SK-N-SH (cell line): ENCODE measurements around the gene FXYD2. TPM values are rescaled to one million over a fixed set of nuclear protein-coding genes. Genes with fewer than 3 reads are reported as not detected.

Source experiments
- CTCF ChIA-PET: fragments of 300-600, 350-600 bp; formaldehyde crosslinking; extraction: SDS; loops from one replicate; lab custom pipeline; 2021; lab: Yijun Ruan, JAX
- POLR2A ChIA-PET: fragments of 350-600 bp; sonication (Branson Sonifier 250); formaldehyde crosslinking; extraction: SDS; loops from one replicate; lab custom pipeline; 2020; ENCODE audit warnings: antibody characterized with exemption, inconsistent platforms; lab: Yijun Ruan, JAX
- DNase-seq: peaks from one replicate; pipeline ENCODE4 v3.0.0; 2012
- H2AFZ ChIP-seq: fragments of 200-600 bp; sonication (generic); 2 replicates; pipeline ENCODE4 v1.8.1; 2016; ENCODE audit warnings: antibody characterized with exemption, mild to moderate bottlenecking, low read depth
- H3F3A ChIP-seq: fragments of 200-600 bp; sonication (generic); replicated peaks from 2 replicates; pipeline ENCODE3; 2016; ENCODE audit warnings: antibody characterized with exemption, mild to moderate bottlenecking; ENCODE audit not compliant: insufficient read depth
- H3K27ac ChIP-seq, 2 experiments: fragments of 200-500 bp in 1 of 2; fragments of 200-600 bp in 1 of 2; sonication (Bioruptor generic) in 1 of 2; sonication (generic), shearing (Covaris generic) in 1 of 2; 2 replicates each; pipeline versions ENCODE4 v1.5.1 to v1.6.1; 2014 to 2016; ENCODE audit warnings: low read depth in 2 of 2, inconsistent platforms in 1 of 2, low read length in 1 of 2, mild to moderate bottlenecking in 1 of 2, mixed read lengths in 1 of 2
- H3K27me3 ChIP-seq: fragments of 200-600 bp; sonication (generic), shearing (Covaris generic); 2 replicates; pipeline ENCODE4 v1.6.1; 2016; ENCODE audit warnings: mixed run types; ENCODE audit not compliant: insufficient read depth
- H3K36me3 ChIP-seq, 2 experiments: fragments of 200-500 bp in 1 of 2; fragments of 200-600 bp in 1 of 2; sonication (Bioruptor generic) in 1 of 2; sonication (generic) in 1 of 2; replicated peaks in 1 of 2; 2 replicates each; pipeline versions ENCODE3 to v1.5.1; 2014 to 2016; ENCODE audit warnings: low read length in 1 of 2, mild to moderate bottlenecking in 1 of 2; ENCODE audit not compliant: insufficient read depth in 2 of 2, control insufficient read depth in 1 of 2
- H3K4me1 ChIP-seq, 2 experiments: fragments of 200-500 bp in 1 of 2; fragments of 200-600 bp in 1 of 2; sonication (Bioruptor generic) in 1 of 2; sonication (generic), shearing (Covaris generic) in 1 of 2; 2 replicates each; pipeline versions ENCODE4 v1.5.1 to v1.6.1; 2014 to 2016; ENCODE audit warnings: low read depth in 1 of 2, low read length in 1 of 2, mixed run types in 1 of 2; ENCODE audit not compliant: insufficient read depth in 2 of 2, control insufficient read depth in 1 of 2
- H3K4me2 ChIP-seq: fragments of 200-600 bp; sonication (generic), shearing (Covaris generic); 2 replicates; pipeline ENCODE4 v1.6.1; 2017; ENCODE audit warnings: mixed run types
- H3K4me3 ChIP-seq, 2 experiments: fragments of 200-500 bp in 1 of 2; fragments of 200-600 bp in 1 of 2; sonication (Bioruptor generic) in 1 of 2; sonication (generic), shearing (Covaris generic) in 1 of 2; 2 replicates each; pipeline versions ENCODE4 v1.5.1 to v1.8.1; 2014 to 2016; ENCODE audit warnings: low read depth in 2 of 2, inconsistent platforms in 1 of 2, low read length in 1 of 2, mild to moderate bottlenecking in 1 of 2, mixed read lengths in 1 of 2, moderate library complexity in 1 of 2
- H3K79me2 ChIP-seq: fragments of 200-600 bp; sonication (generic); 2 replicates; pipeline ENCODE4 v1.8.1; 2017; ENCODE audit warnings: mild to moderate bottlenecking; ENCODE audit not compliant: insufficient read depth
- H3K9ac ChIP-seq: fragments of 200-600 bp; sonication (generic); 2 replicates; pipeline ENCODE4 v1.6.1; 2017; ENCODE audit warnings: mixed run types
- H3K9me2 ChIP-seq: fragments of 200-600 bp; sonication (generic); 2 replicates; pipeline ENCODE4 v1.6.1; 2017; ENCODE audit warnings: mixed run types
- H3K9me3 ChIP-seq: fragments of 200-600 bp; sonication (generic); 2 replicates; pipeline ENCODE4 v1.6.1; 2017; ENCODE audit warnings: mixed run types, mild to moderate bottlenecking, moderate library complexity
- H4K20me1 ChIP-seq: fragments of 200-600 bp; sonication (generic); 2 replicates; pipeline ENCODE4 v1.6.1; 2017; ENCODE audit warnings: mild to moderate bottlenecking, mixed run types; ENCODE audit not compliant: insufficient read depth
- CHD2 ChIP-seq: fragments of 150-350 bp; IDR thresholded peaks from 2 replicates; pipeline ENCODE4 v1.6.1; 2018; ENCODE audit warnings: low read length; ENCODE audit not compliant: partially characterized antibody
- EP300 ChIP-seq, 2 experiments: IDR thresholded peaks; 2 replicates each; pipeline versions ENCODE4 v1.4.0 to v1.6.1; 2012; ENCODE audit warnings: borderline replicate concordance in 1 of 2, low read depth in 1 of 2, low read length in 1 of 2
- EZH2phosphoT487 ChIP-seq: fragments of 200-600 bp; sonication (generic); IDR thresholded peaks from 2 replicates; pipeline ENCODE4 v1.6.1; 2017; ENCODE audit warnings: low read depth, mixed run types, mild to moderate bottlenecking, antibody characterized with exemption, moderate library complexity, borderline replicate concordance
- FOSL2 ChIP-seq: IDR thresholded peaks from 2 replicates; pipeline ENCODE4 v1.4.0; 2012; ENCODE audit warnings: low read depth, mild to moderate bottlenecking, moderate library complexity, borderline replicate concordance
- GABPA ChIP-seq: IDR thresholded peaks from 2 replicates; pipeline ENCODE4 v1.4.0; 2012; ENCODE audit warnings: low read depth, mild to moderate bottlenecking
- NFIC ChIP-seq: IDR thresholded peaks from 2 replicates; pipeline ENCODE4 v1.4.0; 2012; ENCODE audit warnings: borderline replicate concordance
- POLR2AphosphoS5 ChIP-seq: IDR thresholded peaks from 2 replicates; pipeline ENCODE4 v1.6.1; 2012; ENCODE audit warnings: low read depth, low read length
- RCOR1 ChIP-seq: fragments of 150-350 bp; IDR thresholded peaks from 2 replicates; pipeline ENCODE4 v1.6.1; 2017; ENCODE audit warnings: antibody characterized with exemption, low read length
- RFX5 ChIP-seq: IDR thresholded peaks from 2 replicates; pipeline ENCODE4 v1.6.1; 2012; ENCODE audit warnings: mild to moderate bottlenecking, improper control_type of control experiment, low read length
- RXRA ChIP-seq: IDR thresholded peaks from 2 replicates; pipeline ENCODE4 v1.4.0; 2012; ENCODE audit warnings: low read depth, mild to moderate bottlenecking, borderline replicate concordance
- SIN3A ChIP-seq: IDR thresholded peaks from 2 replicates; pipeline ENCODE4 v1.6.1; 2012; ENCODE audit warnings: low read depth, mild to moderate bottlenecking, low read length, moderate library complexity, borderline replicate concordance
- YY1 ChIP-seq: IDR thresholded peaks from 2 replicates; pipeline ENCODE4 v1.4.0; 2012; ENCODE audit warnings: low read depth, mild to moderate bottlenecking
- WGBS: methylation state at CpG from one replicate; pipeline ENCODE4 v1.1.6; 2017; ENCODE audit warnings: low lambda C conversion rate; 5-methylcytosine and 5-hydroxymethylcytosine counted together
- polyA plus RNA-seq, 3 experiments: library from polyadenylated mRNA; depleted of rRNA; stranded (reverse); fragments of >200 nt; gene quantifications; 2 replicates each; pipeline ENCODE4 v1.2.3, GENCODE V29; 2012
- TF ChIP-seq, protein P1 (sequence below): IDR thresholded peaks from 2 replicates; pipeline ENCODE4 v1.4.0; 2012; ENCODE audit warnings: low read depth, borderline replicate concordance
- TF ChIP-seq, protein P2 (sequence below): fragments of 150-350 bp; IDR thresholded peaks from 2 replicates; pipeline ENCODE4 v1.6.1; 2017; ENCODE audit warnings: antibody characterized with exemption, low read length, low read depth, borderline replicate concordance
- TF ChIP-seq, protein P3 (sequence below): fragments of 200-600 bp; sonication (generic); IDR thresholded peaks from 2 replicates; pipeline ENCODE4 v1.6.1; 2017; ENCODE audit warnings: antibody characterized with exemption, mild to moderate bottlenecking, moderate library complexity
- TF ChIP-seq, protein P4 (sequence below): IDR thresholded peaks from 2 replicates; pipeline ENCODE4; 2012
- TF ChIP-seq, protein P5 (sequence below): IDR thresholded peaks from 2 replicates; pipeline ENCODE4 v1.6.1; 2012; ENCODE audit warnings: mild to moderate bottlenecking, low read depth, low read length, moderate library complexity
- TF ChIP-seq, protein P6 (sequence below): fragments of 150-350 bp; IDR thresholded peaks from 2 replicates; pipeline ENCODE4 v1.6.1; 2016; ENCODE audit warnings: mild to moderate bottlenecking, low read depth, low read length

The FXYD2 gene
- polyA plus RNA-seq, 1 of the 3 experiments (the other 2 are of a cell fraction) = not detected

DNA sequence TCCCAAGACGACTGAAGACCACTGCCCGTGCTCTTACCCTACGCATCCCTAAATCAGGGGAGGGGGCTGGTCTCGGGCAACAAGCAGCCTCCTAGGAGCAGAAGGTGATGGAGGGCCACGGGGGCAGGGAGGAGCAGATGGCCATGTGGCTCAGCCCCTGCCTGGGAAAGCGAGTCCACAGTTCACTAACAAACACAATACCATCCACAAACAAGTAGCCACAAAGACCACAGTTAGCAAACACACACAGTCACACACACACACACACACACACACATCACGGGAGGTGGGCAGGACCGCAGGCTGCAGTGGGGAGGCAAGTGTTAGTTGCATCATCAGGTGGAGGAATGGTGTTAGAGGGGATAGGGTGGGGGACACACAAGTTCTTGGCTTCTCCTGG is 13.2 kb upstream of the FXYD2 start:
- Histone ChIP-seq H3K79me2 (no peaks in the 10 kb centered on the region), H3K4me3 (no peak overlapping the region), H3K27ac (no peak overlapping the region)

More for the DNA sequence above, 13.2 kb upstream of the FXYD2 start:
- DNase-seq = no peak
- TF ChIP-seq, protein P1, sequence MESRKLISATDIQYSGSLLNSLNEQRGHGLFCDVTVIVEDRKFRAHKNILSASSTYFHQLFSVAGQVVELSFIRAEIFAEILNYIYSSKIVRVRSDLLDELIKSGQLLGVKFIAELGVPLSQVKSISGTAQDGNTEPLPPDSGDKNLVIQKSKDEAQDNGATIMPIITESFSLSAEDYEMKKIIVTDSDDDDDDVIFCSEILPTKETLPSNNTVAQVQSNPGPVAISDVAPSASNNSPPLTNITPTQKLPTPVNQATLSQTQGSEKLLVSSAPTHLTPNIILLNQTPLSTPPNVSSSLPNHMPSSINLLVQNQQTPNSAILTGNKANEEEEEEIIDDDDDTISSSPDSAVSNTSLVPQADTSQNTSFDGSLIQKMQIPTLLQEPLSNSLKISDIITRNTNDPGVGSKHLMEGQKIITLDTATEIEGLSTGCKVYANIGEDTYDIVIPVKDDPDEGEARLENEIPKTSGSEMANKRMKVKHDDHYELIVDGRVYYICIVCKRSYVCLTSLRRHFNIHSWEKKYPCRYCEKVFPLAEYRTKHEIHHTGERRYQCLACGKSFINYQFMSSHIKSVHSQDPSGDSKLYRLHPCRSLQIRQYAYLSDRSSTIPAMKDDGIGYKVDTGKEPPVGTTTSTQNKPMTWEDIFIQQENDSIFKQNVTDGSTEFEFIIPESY = no peak
- TF ChIP-seq SIN3A = no peak
- TF ChIP-seq, protein P2, sequence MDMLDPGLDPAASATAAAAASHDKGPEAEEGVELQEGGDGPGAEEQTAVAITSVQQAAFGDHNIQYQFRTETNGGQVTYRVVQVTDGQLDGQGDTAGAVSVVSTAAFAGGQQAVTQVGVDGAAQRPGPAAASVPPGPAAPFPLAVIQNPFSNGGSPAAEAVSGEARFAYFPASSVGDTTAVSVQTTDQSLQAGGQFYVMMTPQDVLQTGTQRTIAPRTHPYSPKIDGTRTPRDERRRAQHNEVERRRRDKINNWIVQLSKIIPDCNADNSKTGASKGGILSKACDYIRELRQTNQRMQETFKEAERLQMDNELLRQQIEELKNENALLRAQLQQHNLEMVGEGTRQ = no peak
- TF ChIP-seq GABPA = no peak
- TF ChIP-seq, protein P3, sequence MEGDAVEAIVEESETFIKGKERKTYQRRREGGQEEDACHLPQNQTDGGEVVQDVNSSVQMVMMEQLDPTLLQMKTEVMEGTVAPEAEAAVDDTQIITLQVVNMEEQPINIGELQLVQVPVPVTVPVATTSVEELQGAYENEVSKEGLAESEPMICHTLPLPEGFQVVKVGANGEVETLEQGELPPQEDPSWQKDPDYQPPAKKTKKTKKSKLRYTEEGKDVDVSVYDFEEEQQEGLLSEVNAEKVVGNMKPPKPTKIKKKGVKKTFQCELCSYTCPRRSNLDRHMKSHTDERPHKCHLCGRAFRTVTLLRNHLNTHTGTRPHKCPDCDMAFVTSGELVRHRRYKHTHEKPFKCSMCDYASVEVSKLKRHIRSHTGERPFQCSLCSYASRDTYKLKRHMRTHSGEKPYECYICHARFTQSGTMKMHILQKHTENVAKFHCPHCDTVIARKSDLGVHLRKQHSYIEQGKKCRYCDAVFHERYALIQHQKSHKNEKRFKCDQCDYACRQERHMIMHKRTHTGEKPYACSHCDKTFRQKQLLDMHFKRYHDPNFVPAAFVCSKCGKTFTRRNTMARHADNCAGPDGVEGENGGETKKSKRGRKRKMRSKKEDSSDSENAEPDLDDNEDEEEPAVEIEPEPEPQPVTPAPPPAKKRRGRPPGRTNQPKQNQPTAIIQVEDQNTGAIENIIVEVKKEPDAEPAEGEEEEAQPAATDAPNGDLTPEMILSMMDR = no peak
- no peak for TF ChIP-seq RXRA
- no peak for TF ChIP-seq RCOR1
- TF ChIP-seq, protein P4, sequence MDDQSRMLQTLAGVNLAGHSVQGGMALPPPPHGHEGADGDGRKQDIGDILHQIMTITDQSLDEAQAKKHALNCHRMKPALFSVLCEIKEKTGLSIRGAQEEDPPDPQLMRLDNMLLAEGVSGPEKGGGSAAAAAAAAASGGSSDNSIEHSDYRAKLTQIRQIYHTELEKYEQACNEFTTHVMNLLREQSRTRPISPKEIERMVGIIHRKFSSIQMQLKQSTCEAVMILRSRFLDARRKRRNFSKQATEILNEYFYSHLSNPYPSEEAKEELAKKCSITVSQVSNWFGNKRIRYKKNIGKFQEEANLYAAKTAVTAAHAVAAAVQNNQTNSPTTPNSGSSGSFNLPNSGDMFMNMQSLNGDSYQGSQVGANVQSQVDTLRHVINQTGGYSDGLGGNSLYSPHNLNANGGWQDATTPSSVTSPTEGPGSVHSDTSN = no peak
- TF ChIP-seq EZH2phosphoT487 = no peak
- TF ChIP-seq NFIC = no peak
- TF ChIP-seq EP300 (IDR thresholded peaks at IDR 0.05; ENCODE audit: borderline replicate concordance in 1 of 2, low read depth in 1 of 2, low read length in 1 of 2) = no peak
- no peak for TF ChIP-seq FOSL2
- TF ChIP-seq, protein P5, sequence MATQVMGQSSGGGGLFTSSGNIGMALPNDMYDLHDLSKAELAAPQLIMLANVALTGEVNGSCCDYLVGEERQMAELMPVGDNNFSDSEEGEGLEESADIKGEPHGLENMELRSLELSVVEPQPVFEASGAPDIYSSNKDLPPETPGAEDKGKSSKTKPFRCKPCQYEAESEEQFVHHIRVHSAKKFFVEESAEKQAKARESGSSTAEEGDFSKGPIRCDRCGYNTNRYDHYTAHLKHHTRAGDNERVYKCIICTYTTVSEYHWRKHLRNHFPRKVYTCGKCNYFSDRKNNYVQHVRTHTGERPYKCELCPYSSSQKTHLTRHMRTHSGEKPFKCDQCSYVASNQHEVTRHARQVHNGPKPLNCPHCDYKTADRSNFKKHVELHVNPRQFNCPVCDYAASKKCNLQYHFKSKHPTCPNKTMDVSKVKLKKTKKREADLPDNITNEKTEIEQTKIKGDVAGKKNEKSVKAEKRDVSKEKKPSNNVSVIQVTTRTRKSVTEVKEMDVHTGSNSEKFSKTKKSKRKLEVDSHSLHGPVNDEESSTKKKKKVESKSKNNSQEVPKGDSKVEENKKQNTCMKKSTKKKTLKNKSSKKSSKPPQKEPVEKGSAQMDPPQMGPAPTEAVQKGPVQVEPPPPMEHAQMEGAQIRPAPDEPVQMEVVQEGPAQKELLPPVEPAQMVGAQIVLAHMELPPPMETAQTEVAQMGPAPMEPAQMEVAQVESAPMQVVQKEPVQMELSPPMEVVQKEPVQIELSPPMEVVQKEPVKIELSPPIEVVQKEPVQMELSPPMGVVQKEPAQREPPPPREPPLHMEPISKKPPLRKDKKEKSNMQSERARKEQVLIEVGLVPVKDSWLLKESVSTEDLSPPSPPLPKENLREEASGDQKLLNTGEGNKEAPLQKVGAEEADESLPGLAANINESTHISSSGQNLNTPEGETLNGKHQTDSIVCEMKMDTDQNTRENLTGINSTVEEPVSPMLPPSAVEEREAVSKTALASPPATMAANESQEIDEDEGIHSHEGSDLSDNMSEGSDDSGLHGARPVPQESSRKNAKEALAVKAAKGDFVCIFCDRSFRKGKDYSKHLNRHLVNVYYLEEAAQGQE = no peak
- TF ChIP-seq, protein P6, sequence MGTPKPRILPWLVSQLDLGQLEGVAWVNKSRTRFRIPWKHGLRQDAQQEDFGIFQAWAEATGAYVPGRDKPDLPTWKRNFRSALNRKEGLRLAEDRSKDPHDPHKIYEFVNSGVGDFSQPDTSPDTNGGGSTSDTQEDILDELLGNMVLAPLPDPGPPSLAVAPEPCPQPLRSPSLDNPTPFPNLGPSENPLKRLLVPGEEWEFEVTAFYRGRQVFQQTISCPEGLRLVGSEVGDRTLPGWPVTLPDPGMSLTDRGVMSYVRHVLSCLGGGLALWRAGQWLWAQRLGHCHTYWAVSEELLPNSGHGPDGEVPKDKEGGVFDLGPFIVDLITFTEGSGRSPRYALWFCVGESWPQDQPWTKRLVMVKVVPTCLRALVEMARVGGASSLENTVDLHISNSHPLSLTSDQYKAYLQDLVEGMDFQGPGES = no peak
- TF ChIP-seq RFX5 = no peak
- no peak for TF ChIP-seq YY1
- no peak for TF ChIP-seq CHD2
- no peak for TF ChIP-seq POLR2AphosphoS5
- Histone ChIP-seq H3K9me3 (no peaks in the 10 kb centered on the region), H3K36me3 (no peaks in the 10 kb centered on the region), H3K9ac (no peak overlapping the region), H3K4me2 (no peak overlapping the region), H3F3A (no peaks in the 10 kb centered on the region), H3K27me3 (peaks cover 14% of the 10 kb centered on the region; the same call in 1 of the 2 replicates), H2AFZ (no peak overlapping the region), H4K20me1 (no peaks in the 10 kb centered on the region), H3K4me1 (peaks cover 0 to 6% of the 10 kb centered on the region in 2 experiments; a peak in 1 of 4 replicates), H3K9me2 (no peaks in the 10 kb centered on the region)
- CTCF ChIA-PET = interaction anchor here (0.9 to 25.9 kb wide), 4 partner anchors 18 to 215 kb away, joined by 3 to 481 read pairs (median 6); no protein-coding TSS in a partner anchor
- POLR2A ChIA-PET = no interaction called here
- WGBS = 52% methylated on average over 8 of the region's 8 CpGs
